Peyer's patch (tissue), 4 donors: ENCODE results near the gene QRFP.

Experiments
- CTCF ChIP-seq, 6 experiments: fragments of 450-650 bp in 4 of 6; fragments of 200-600 bp in 2 of 6; sonication (generic) in 1 of 6; IDR thresholded peaks; one replicate each; pipeline ENCODE4 v1.5.1; 2017 to 2019; ENCODE audit warnings: antibody characterized with exemption in 6 of 6, mild to moderate bottlenecking in 3 of 6, moderate library complexity in 1 of 6
- POLR2A ChIP-seq, 2 donors: fragments of 450-650 bp; IDR thresholded peaks; one replicate each; pipeline ENCODE4 v1.5.1; 2017; ENCODE audit warnings: antibody characterized with exemption in 2 of 2, mild to moderate bottlenecking in 2 of 2, moderate library complexity in 2 of 2

GRCh38 chr9:130867556-130867955 is 29.1 kb downstream of the QRFP start:
- no peak for TF ChIP-seq CTCF (IDR thresholded peaks at IDR 0.05)
- no peak for TF ChIP-seq POLR2A (IDR thresholded peaks at IDR 0.05)
